Smooth muscle cell of the brain vasculature (primary cell): ENCODE data around the gene ZNHIT6.

ENCODE experiments used
- DNase-seq: peaks from one replicate; pipeline ENCODE4 v3.0.0-alpha.2; 2012; ENCODE audit warnings: low read depth, low spot score

Gene ZNHIT6

DNA sequence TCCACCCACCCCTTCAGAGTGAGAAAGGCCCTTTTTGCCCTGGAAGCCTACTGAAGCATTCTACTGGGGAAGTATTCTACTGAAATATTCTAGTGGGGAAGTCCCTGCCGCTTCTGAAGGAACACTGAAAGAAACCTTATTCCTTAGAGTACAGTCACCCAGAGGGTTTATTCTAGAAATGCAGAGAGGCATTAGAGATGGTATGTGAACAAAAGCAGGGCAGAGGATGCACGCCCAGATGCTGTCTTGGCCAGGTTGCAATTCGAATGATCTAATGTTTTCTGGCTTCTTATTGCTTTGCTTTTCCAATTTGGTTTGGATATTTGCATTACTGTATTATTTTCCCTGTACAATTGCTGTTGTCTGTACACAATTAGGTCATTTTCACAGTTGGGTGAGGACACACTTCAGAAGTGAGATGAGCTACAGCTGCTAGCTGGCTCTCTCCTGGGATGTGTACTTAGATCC, 90.6 kb downstream of the ZNHIT6 start:
- no peak for DNase-seq

DNA sequence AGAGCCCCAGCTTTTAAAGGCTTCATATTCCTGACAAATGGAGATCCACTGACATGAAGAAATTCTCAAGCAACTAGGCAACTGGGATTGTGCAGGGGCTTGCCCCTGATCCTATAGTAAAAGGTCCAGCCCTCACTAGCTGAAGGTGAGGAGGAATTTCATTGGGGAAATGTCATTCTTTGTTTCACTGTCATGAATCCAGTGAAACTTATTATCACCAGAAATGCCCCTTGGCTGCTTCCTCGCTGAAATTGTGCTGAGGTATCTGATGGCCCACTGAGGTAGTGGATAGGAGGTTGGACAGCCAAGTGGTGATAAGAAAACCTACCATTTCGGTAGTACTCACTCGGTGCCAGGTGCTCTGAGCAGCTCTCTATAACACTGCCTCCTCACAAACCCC, 91.5 kb downstream of the ZNHIT6 start:
- DNase-seq, result no peak

DNA sequence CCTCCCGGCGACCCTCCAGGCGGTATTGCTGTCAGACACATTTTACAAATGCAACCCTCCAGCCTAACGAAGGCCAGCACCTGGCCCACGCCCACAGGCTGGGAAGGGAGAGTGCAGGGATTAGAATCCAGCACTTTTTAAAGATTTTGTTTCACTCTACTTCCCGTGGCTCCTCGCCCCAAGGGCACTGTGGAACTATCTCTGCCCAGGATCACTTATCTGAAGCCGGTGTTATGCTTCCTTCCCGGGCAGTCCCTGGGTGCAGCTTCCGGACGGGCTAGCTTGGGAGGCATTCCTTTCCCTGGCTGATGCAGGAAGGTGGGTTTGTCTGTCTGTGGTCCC, 91.9 kb downstream of the ZNHIT6 start:
- no peak for DNase-seq

DNA sequence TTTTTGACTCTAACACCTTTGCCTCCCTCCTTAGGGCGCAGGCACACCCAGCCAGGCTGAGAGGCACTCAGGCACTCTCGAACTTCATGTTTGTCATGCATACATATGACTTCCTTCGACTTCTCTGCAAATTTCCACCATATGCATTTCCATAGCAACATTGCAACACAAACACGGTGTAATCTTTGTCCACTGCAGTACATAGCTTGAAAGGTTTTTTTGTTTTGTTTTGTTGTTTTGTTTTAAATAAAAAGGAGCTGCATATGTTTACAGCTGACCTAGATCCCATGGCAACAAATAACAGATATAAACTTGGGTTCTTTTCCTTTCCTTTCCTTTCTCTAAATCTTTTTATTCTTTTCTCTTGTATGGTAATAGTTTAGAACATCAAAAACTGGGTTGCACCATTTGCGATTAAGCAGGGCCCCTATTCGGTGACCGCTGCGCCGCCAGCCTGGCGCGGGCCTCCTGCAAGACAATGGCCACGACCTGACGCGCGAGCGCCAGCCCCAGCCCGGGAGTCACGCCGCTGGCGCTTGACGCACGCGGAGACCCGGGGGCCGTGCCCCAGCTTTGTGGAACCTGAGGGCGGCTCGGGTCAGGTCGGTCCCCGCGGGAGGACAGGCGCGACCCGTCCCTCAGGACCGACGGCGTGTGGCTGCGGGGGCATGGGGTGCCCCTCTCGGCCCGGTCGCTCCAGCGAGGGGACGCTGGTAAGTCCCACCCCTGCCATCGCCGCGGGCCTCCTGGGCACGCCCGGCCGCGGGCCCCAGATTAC, 92.5 kb downstream of the ZNHIT6 start:
- DNase-seq, result no peak

DNA sequence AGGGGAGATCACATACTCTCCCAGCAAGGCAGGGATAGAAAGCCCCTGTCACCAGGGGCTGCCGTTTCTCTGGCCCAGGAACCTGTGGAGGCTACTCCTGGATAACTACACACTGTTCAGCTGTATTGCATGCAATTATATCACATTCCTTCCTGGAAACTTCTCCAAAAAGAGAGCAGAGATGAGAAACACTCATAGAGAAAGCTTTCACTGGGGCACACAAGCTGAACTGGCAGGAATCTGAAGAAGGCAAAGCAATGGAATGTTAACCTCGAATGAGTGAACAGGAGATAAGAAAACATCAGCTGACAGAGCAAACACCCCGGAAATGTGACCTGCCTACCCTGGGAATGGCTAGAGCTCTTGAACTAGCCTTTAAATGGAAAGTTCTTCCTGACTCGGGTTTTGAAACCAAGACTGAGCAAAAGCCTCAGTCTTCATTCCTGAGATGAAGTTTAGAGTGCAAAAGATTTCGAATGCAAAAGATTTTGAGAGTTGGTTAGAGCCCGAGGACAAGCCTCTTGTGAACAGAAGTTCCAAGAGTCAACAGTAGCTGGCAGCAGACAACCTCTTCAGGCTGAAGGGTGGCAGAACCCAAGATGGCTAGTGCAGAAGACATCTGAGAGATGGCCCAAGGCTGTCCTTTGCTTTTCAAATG, 95.4 kb downstream of the ZNHIT6 start:
- DNase-seq, result no peak

DNA sequence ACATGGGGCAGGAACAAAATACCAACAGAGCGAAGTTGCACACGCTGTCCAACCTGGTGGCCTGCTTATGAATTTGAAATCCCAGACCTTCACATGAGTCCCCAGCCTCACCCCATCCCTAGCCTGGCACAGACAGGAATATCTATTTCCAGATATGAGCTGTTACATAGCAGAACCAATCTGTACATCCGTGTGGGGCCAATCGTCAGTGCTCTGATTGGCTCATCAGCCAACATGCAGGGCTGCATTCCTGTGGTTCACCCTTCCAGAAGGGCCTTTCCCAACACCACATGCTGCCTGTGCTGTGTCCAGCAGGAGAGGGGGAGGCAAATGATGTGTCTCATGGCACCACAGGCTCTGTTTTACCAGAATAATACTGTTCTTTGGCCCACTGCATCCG, 96.4 kb downstream of the ZNHIT6 start:
- peak; percentile 93 for DNase-seq

DNA sequence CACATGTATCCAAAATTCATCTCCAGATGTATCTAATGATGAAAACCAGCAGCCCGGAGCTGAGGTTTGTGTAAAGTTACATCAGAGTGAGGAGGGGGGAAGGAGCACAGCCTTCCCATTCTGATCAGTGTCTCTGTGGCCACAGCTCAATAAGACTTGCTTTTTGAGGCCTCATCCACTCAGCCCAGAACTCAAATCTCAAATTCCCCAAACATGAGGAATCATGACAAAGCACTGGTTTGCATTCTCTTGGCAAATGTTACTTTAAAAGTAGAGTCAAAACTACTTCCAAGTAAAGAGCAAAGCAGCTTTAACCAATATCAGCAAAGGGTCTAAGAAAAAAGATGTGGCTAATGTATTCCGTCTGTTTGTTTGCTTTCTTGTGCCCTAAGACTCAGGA, 96.8 kb downstream of the ZNHIT6 start:
- no peak for DNase-seq

DNA sequence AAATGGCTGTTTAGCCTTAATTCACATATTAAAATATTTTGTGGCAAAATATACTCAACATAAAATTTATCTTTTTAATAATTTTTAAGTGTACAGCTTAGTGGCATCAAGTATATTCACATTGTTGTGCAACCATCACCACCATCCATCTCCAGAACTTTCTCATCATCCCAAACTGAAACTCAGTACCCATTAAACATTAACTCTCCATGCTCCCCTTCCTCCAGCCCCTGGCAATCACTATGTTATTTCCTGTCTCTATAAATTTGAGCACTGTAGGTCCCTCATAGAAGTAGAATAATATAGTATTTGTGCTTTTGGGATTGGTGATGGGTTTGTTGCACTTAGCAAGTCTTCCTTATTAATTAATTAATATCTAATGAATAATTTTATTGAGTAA, 98.3 kb downstream of the ZNHIT6 start:
- DNase-seq, result no peak

DNA sequence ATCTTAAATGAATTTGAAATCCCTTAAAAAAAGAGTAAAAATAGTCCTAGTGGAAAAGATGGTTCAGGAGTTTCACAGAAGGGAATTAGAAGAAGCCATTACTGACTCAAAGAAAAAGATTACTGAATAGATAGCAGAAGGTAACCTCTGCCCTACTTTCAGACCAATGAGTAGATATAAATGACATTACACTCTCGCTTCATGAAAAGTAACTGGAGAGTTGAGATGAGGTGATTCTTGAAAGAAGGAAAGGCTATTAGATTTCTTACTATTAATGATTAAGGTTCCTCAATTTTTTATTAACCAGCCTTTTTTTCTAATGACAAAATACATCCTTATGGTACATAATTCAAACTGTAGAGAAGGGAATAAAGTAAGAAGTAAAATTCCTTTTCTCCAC, 99.4 kb downstream of the ZNHIT6 start:
- no peak for DNase-seq

DNA sequence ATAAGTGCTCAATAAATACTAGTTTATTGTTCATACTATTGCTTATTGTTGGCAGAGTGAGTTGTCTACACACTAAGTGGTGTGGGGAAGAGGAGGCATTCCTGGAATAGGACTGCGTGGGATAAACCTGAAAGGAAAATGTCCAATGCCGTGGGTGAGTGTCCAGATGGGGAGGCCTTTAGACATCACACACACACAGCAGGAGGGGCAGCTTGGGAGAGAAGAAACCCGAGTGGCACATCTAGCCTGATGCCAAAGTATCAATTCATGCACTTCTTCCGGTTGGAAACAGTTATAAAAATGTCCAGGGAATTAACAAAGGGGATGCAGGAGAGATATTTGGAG, 100.3 kb downstream of the ZNHIT6 start:
- DNase-seq, result no peak

DNA sequence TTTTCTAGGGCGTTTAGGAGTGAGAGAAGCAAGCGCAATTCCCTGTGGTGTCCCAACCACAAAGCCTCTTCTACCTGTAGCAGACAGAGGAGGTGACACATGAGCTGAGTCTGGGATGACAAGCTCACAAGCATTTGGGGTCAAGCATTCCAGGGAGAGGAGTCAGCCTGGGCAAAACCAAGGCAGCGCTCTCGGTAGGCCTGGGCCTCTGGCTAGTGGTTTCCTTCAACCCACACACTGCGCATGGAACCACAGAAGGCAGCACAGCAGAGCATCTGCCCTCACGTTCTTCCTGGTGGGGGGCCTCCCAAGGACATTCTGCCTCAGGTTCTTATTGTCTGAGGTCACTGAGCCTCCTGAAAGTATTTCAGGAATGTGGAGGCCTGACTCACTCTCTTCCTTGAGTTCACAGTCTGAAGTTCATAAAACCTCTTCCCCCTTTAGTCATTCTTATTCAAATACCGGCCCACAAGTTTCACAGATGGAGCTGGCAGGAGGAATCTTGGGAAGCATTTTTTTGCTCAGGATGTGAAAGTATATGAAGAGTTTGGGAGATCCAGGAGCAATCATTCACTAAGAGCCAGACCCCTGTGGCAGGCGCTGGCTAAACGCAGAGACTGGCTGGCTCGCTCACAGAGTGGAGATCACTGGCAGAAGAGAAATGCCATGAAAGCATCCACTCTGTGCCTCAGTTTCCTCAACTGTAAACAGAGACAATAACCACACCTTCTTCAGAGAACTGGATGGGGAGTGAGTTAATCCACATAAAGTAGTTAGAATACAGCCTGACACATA, 100.9 kb downstream of the ZNHIT6 start:
- DNase-seq, result peak; percentile 94

DNA sequence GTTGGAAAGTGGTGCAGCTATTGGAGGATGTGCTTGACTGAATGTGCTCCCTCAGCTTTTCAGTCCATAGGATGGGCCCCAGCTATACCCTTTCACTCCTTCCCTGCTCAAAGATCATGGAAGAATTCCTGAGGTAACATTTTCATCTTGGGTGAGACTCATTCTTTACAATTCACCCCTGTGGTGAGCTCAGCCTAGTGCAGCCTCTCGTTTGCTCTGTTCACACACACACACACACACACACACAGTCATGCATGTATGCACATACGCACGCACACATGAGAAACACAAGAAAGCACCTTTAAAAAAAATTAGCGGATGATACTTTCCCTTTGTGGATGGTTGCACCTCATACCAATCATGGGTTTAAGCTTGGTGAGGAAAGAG, 101.8 kb downstream of the ZNHIT6 start:
- no peak for DNase-seq

DNA sequence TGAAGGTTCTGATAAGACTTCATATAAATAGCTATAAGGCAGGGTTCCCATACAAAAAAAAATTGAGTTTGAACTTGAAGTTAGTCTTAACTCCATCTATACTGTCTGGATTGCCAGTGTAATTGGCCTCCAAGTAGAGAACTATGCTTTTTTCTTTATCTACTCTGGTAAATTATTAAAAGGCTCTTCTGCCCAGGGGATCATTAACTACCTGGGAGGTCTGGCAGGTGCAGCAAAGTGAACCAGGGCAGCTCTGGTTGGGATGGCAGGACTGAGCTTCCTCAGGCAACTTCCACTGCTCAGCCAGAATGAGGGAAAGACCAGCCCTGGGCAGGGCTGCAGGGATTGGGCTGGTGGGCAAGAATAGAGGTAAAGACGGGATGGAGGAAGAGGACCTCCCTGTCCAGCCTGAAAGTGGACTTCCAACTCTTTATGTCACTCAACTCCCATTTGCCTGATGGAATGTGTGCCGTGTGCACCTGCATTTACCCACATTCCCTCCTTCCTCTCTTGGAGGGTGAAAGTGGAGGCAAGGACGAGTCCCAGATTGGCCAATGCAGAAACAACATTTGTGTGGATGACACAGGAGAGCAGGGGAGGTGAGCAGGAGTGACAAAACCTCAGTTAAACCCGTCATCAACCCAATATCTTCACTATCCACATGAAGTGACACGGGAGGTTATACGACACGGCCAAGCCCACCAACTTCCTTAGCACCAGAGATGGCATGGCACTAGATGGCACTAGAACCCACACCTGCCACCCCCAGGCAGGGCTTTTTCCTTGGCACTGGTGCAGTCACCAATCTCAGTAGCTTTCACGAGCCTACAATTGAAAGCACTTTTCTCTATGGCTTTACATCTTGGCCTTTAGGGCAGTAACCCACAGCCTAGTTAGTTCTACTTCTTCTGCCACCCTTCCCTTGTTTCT, 102.5 kb downstream of the ZNHIT6 start:
- DNase-seq, result no peak

DNA sequence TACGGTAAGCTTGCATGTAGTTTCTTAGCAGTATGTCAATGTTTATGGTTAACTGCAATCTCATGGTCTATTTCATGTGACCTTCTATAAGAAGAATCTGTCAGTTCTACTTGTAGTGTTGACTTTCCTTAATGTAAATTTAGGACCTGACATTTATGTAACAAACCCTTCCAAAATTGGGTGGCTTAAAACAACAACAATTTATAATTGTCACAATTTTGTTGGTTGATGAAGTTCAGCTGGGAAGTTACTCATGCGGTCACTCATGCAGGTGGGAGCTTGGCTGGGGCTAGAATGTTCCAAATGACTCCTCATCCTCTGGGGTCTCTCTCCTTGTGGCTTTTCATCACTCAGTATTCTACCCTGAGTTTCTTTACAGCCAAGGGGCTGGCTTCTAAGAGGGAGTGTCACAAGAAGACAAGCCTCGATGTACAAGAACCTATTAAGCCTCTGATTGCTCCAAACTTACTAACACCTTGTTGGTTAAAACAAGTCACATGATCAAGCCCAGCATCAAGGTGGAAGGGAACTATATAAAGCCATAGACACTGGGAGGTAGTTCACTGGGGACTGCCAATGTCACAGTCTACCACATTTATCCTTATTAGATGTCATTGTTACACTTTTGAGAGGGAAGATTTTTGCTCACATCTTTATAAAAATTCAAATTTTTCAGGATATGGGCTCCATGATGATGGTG, 103.8 kb downstream of the ZNHIT6 start:
- no peak for DNase-seq

DNA sequence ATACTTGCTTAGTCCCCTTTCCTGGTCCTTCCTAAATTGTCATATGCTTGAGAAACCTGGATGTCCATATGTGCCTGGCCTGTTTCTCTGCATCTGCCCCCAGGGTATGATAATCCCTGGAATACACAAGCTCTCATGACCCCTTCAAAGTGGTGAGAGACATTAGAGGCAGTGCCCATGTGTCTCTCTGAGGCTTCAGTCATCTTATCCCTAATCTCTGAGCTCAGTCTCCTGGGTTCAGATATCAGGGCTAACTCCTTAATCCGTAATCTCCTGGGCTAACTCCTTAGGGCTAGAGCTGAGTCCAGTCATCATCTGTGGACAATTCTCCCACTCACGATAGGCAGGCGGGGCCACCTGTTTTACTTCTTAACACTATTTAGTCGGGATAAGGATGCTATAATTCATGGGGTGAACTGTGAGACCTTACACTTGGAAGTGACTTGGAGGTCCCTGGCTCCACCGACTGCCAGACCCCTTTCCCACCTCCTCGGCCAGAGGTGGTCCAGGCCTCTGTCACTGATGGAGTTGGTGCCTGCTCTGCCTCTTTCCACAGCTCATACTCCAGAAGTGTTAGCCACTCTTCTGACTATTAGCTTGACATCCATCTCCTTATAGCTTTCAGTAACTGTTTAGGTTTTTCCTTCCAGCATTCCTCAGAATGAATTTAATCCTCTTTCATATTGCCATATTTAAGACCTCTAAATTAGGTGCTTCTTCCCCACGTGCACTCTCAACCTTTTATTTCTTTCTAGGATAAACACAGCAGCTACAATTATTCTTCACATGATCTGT, 105.0 kb downstream of the ZNHIT6 start:
- no peak for DNase-seq

DNA sequence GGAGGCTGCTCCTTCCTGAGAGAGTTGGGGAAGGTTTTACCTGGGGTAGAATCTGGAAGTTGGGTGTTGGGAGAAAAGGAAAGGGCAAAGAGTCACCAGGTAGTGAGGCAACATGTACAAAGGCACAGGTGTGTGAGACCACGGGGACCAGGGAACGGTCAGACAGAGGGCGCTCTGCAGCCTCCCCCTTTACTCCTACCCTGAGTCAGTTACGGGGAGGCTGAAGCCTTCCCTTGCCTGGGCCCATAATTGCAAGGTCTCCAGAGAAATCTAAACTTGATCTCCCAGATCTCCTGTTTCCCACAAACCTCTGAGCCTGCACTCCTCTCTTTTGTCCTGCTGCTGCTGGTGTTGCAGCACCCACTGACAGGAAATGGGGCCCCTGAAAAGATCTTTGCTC, 105.7 kb downstream of the ZNHIT6 start:
- DNase-seq, result no peak

DNA sequence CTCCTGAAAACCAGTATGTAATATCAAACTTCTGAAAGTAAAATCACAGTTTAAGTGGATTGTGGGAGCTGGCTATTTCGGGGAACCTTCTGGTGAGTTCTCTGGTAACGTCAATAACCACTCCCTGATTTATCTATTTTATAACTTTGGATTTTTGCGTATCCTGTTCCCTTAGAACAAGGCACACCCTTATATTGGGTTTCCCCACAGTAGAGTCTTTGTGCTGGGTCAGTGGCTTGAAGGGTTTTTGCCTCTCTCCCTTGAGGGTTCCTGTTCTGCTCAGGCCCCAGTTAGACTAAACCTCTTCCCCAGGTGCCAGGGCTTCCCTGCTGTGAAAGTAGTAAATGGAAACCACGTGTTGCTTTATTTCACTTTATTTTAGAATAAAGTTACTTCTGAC, 106.3 kb downstream of the ZNHIT6 start:
- no peak for DNase-seq

DNA sequence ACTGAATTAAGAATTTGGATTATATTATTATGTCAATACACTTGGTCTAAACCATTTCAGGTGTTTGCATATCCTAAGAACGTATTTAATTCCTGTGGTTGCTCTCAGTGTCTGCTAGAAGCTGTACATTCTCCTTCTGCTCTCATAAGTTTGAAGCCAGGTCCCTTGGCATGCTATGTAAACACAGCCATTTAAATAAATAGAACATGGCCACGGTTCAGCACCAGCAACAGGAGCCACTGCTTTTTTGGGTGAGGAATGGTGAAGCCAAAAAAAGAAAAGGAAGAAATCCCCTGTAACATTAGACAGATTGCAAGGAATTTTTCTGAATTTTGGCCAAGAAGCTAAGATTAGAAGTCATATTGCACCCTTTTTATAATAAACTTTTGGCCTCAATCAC, 108.6 kb downstream of the ZNHIT6 start:
- DNase-seq, result no peak
